SK-N-SH treated with all-trans-retinoic acid at 6 μM for 48 hours (cell line): ENCODE data around the gene ERGIC1.
"Not testable (repeated sequence)": the region's sequence is repeated elsewhere in the genome, so short reads cannot be mapped to it uniquely, and the experiment has no call there.

ENCODE experiments used
- ATAC-seq: fragments of 200-7000 bp; cut with Tn5 transposase; 3 replicates; pipeline ENCODE4 v1.9.1; 2020; ENCODE audit warnings: mild to moderate bottlenecking, moderate library complexity
- ARNTL ChIP-seq: fragments of 450-650 bp; formaldehyde crosslinking; IDR thresholded peaks from 2 replicates; pipeline ENCODE4 v1.5.0; 2020; ENCODE audit warnings: low read depth, mild to moderate bottlenecking, moderate library complexity, borderline replicate concordance
- BACH2 ChIP-seq: fragments of 250-450 bp; sonication (Bioruptor Pico); IDR thresholded peaks from 2 replicates; pipeline ENCODE4 v1.9.0; 2021; ENCODE audit warnings: mild to moderate bottlenecking, borderline replicate concordance
- CSDC2 ChIP-seq: fragments of 250-450 bp; sonication (Bioruptor Pico); IDR thresholded peaks from 2 replicates; pipeline ENCODE4 v1.5.0; 2020; ENCODE audit warnings: mild to moderate bottlenecking, moderate library complexity
- ESRRG ChIP-seq: fragments of 250-450 bp; sonication (Bioruptor Pico); IDR thresholded peaks from 2 replicates; pipeline ENCODE4 v1.6.1; 2021; ENCODE audit warnings: mild to moderate bottlenecking
- GLIS3 ChIP-seq: fragments of 250-450 bp; sonication (Bioruptor Pico); IDR thresholded peaks from 2 replicates; pipeline ENCODE4 v1.5.0; 2020; ENCODE audit warnings: mild to moderate bottlenecking, moderate library complexity
- ISL1 ChIP-seq: fragments of 250-450 bp; sonication (Bioruptor Pico); IDR thresholded peaks from 2 replicates; pipeline ENCODE4 v2.1.2; 2022; ENCODE audit warnings: mild to moderate bottlenecking, moderate library complexity
- OSR1 ChIP-seq: fragments of 250-450 bp; sonication (Bioruptor Pico); IDR thresholded peaks from 2 replicates; pipeline ENCODE4 v1.8.0; 2022; ENCODE audit warnings: moderate library complexity, mild to moderate bottlenecking, inconsistent platforms
- POU6F1 ChIP-seq: fragments of 250-450 bp; sonication (Bioruptor Pico); IDR thresholded peaks from 2 replicates; pipeline ENCODE4 v1.8.0; 2021; ENCODE audit warnings: low read depth, mild to moderate bottlenecking, moderate library complexity, borderline replicate concordance
- PPARA ChIP-seq: fragments of 250-450 bp; sonication (Bioruptor Pico); IDR thresholded peaks from 2 replicates; pipeline ENCODE4 v1.5.0; 2020; ENCODE audit warnings: mild to moderate bottlenecking, borderline replicate concordance
- RARB ChIP-seq: fragments of 250-450 bp; sonication (Bioruptor Pico); IDR thresholded peaks from 2 replicates; pipeline ENCODE4 v1.8.0; 2021; ENCODE audit warnings: mild to moderate bottlenecking, moderate library complexity
- SNAI2 ChIP-seq: fragments of 250-450 bp; sonication (Bioruptor Pico); IDR thresholded peaks from 2 replicates; pipeline ENCODE4 v1.5.0; 2020; ENCODE audit warnings: mild to moderate bottlenecking, moderate library complexity
- TCF4 ChIP-seq: fragments of 250-450 bp; sonication (Bioruptor Pico); IDR thresholded peaks from 2 replicates; pipeline ENCODE4 v1.8.0; 2021; ENCODE audit warnings: mild to moderate bottlenecking, moderate library complexity, borderline replicate concordance
- TOX ChIP-seq: fragments of 250-450 bp; sonication (Bioruptor Pico); IDR thresholded peaks from 2 replicates; pipeline ENCODE4 v1.8.0; 2021; ENCODE audit warnings: mild to moderate bottlenecking, moderate library complexity, borderline replicate concordance
- ZC3H10 ChIP-seq: fragments of 250-450 bp; sonication (Bioruptor Pico); IDR thresholded peaks from 2 replicates; pipeline ENCODE4 v1.5.1; 2021; ENCODE audit warnings: mild to moderate bottlenecking, moderate library complexity
- ZFP3 ChIP-seq: fragments of 250-450 bp; sonication (Bioruptor Pico); IDR thresholded peaks from 2 replicates; pipeline ENCODE4 v1.5.0; 2020; ENCODE audit warnings: mild to moderate bottlenecking, moderate library complexity
- ZNF565 ChIP-seq: fragments of 450-650 bp; formaldehyde crosslinking; conservative IDR thresholded peaks from 2 replicates; pipeline ENCODE4 v1.5.0; 2020; ENCODE audit warnings: low read depth, mild to moderate bottlenecking, moderate library complexity
- ZNF70 ChIP-seq: fragments of 450-650 bp; formaldehyde crosslinking; IDR thresholded peaks from 2 replicates; pipeline ENCODE4 v1.5.0; 2020; ENCODE audit warnings: mild to moderate bottlenecking, moderate library complexity
- ZNF8 ChIP-seq: fragments of 450-650 bp; formaldehyde crosslinking; IDR thresholded peaks from 2 replicates; pipeline ENCODE4 v1.5.0; 2020; ENCODE audit warnings: mild to moderate bottlenecking, moderate library complexity
- TF ChIP-seq, protein P1 (sequence below): fragments of 250-450 bp; sonication (Bioruptor Pico); IDR thresholded peaks from 2 replicates; pipeline ENCODE4 v1.5.1; 2021; ENCODE audit warnings: mild to moderate bottlenecking, moderate library complexity
- TF ChIP-seq, protein P2 (sequence below): fragments of 250-450 bp; sonication (Bioruptor Pico); IDR thresholded peaks from 2 replicates; pipeline ENCODE4 v1.5.1; 2020; ENCODE audit warnings: low read depth, mild to moderate bottlenecking, moderate library complexity
- TF ChIP-seq, protein P3 (sequence below): fragments of 250-450 bp; sonication (Bioruptor Pico); IDR thresholded peaks from 2 replicates; pipeline ENCODE4 v1.5.0; 2020; ENCODE audit warnings: mild to moderate bottlenecking, moderate library complexity

Gene ERGIC1

DNA sequence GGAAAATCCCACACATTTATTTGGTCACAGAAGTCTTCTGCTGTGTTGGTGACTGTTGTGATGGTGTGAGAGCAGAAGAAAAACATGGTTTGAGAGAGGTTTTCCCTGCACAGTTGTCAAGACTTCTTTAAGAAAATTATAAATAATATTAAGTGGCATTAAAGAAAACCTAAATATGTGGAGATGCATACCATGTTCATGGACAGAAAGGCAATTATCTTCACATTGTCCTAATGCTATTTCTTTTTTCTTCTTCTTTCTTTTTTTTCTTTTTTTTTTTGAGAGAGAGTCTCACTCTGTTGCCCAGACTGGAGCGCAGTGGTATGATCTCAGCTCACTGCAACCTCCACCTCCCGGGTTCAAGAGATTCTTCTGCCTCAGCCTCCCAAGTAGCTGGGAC lies 24.3 kb upstream of the ERGIC1 start:
- ATAC-seq, result no peak
- TF ChIP-seq TOX (CRISPR knock-in tag), result no peak
- TF ChIP-seq ZNF8, result no peak
- TF ChIP-seq, protein P1, sequence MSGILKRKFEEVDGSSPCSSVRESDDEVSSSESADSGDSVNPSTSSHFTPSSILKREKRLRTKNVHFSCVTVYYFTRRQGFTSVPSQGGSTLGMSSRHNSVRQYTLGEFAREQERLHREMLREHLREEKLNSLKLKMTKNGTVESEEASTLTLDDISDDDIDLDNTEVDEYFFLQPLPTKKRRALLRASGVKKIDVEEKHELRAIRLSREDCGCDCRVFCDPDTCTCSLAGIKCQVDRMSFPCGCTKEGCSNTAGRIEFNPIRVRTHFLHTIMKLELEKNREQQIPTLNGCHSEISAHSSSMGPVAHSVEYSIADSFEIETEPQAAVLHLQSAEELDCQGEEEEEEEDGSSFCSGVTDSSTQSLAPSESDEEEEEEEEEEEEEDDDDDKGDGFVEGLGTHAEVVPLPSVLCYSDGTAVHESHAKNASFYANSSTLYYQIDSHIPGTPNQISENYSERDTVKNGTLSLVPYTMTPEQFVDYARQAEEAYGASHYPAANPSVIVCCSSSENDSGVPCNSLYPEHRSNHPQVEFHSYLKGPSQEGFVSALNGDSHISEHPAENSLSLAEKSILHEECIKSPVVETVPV (CRISPR knock-in tag), result no peak
- TF ChIP-seq BACH2 (CRISPR knock-in tag), result no peak
- TF ChIP-seq TCF4 (CRISPR knock-in tag), result no peak
- no peak for TF ChIP-seq GLIS3
- no peak for TF ChIP-seq PPARA (CRISPR knock-in tag)
- TF ChIP-seq ZFP3, result no peak
- no peak for TF ChIP-seq ARNTL (CRISPR knock-in tag)
- TF ChIP-seq ZNF565 (CRISPR knock-in tag), result no peak
- TF ChIP-seq CSDC2 (CRISPR knock-in tag), result no peak
- TF ChIP-seq POU6F1 (CRISPR knock-in tag), result no peak

DNA sequence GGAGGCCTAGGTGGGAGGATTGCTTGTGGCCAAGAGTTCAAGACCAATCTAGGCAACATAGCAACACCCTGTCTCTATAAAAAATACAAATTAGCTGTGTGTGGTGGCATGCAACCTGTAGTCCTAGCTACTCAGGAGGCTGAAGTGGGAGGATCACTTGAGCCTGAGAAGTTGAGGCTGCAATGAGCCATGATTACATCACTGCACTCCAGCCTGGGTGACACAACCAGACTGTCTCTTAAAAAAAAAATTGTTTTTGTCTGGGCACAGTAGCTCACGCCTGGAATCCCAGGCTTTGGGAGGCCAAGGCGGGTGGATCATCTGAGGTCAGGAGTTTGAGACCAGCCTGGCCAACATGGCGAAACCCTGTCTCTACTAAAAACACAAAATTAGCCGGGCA lies 23.1 kb upstream of the ERGIC1 start:
- ATAC-seq, result not testable (repeated sequence)

DNA sequence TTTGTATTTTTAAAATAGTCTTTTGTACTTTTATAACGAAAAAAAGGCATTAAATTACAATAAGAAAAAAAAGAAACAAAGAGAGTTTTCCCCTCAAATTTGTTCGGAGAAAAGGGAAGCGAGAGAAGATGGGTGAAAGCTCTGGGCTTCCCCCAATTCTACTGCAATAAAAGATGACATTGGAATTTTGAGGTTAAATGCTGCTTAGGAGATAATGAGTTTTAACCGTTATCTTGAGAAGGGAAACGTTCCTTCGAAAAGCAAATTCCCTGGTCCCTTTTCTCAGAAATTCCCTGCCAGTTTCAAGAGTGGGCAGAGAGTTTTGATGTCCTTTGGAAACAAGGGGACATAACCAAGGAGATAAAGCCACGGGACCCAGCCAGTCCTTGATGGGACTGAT lies 18.4 kb upstream of the ERGIC1 start:
- no peak for TF ChIP-seq ZFP3
- TF ChIP-seq, protein P2, sequence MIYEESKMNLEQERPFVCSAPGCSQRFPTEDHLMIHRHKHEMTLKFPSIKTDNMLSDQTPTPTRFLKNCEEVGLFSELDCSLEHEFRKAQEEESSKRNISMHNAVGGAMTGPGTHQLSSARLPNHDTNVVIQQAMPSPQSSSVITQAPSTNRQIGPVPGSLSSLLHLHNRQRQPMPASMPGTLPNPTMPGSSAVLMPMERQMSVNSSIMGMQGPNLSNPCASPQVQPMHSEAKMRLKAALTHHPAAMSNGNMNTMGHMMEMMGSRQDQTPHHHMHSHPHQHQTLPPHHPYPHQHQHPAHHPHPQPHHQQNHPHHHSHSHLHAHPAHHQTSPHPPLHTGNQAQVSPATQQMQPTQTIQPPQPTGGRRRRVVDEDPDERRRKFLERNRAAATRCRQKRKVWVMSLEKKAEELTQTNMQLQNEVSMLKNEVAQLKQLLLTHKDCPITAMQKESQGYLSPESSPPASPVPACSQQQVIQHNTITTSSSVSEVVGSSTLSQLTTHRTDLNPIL, result no peak
- TF ChIP-seq ZNF70 (CRISPR knock-in tag), result no peak
- no peak for TF ChIP-seq POU6F1 (CRISPR knock-in tag)
- TF ChIP-seq, protein P1 (CRISPR knock-in tag), result no peak
- no peak for TF ChIP-seq BACH2 (CRISPR knock-in tag)
- TF ChIP-seq RARB (CRISPR knock-in tag), result no peak
- no peak for TF ChIP-seq GLIS3
- no peak for TF ChIP-seq ISL1 (CRISPR knock-in tag)
- TF ChIP-seq TOX (CRISPR knock-in tag), result no peak
- TF ChIP-seq ESRRG (CRISPR knock-in tag), result no peak
- TF ChIP-seq OSR1 (CRISPR knock-in tag), result no peak
- no peak for TF ChIP-seq ZC3H10 (CRISPR knock-in tag)
- TF ChIP-seq ZNF565 (CRISPR knock-in tag), result no peak
- TF ChIP-seq TCF4 (CRISPR knock-in tag), result no peak
- no peak for TF ChIP-seq SNAI2 (CRISPR knock-in tag)
- no peak for TF ChIP-seq ZNF8
- no peak for TF ChIP-seq ARNTL (CRISPR knock-in tag)
- TF ChIP-seq, protein P3, sequence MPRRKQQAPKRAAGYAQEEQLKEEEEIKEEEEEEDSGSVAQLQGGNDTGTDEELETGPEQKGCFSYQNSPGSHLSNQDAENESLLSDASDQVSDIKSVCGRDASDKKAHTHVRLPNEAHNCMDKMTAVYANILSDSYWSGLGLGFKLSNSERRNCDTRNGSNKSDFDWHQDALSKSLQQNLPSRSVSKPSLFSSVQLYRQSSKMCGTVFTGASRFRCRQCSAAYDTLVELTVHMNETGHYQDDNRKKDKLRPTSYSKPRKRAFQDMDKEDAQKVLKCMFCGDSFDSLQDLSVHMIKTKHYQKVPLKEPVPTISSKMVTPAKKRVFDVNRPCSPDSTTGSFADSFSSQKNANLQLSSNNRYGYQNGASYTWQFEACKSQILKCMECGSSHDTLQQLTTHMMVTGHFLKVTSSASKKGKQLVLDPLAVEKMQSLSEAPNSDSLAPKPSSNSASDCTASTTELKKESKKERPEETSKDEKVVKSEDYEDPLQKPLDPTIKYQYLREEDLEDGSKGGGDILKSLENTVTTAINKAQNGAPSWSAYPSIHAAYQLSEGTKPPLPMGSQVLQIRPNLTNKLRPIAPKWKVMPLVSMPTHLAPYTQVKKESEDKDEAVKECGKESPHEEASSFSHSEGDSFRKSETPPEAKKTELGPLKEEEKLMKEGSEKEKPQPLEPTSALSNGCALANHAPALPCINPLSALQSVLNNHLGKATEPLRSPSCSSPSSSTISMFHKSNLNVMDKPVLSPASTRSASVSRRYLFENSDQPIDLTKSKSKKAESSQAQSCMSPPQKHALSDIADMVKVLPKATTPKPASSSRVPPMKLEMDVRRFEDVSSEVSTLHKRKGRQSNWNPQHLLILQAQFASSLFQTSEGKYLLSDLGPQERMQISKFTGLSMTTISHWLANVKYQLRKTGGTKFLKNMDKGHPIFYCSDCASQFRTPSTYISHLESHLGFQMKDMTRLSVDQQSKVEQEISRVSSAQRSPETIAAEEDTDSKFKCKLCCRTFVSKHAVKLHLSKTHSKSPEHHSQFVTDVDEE, result no peak
- ATAC-seq, result no peak
